Stomach smooth muscle (tissue), 2 donors: Measurements from ENCODE around the gene ATP5ME.
"Not testable (repeated sequence)": the region's sequence is repeated elsewhere in the genome, so short reads cannot be mapped to it uniquely, and the experiment has no call there.

Source experiments
- H3K27ac ChIP-seq: one replicate; pipeline ENCODE4 v1.7.0; 2013; ENCODE audit warnings: mild to moderate bottlenecking, low read length, inconsistent platforms
- H3K27me3 ChIP-seq, 2 donors: one replicate each; pipeline ENCODE4 v1.7.0; 2013; ENCODE audit warnings: low read length in 2 of 2; ENCODE audit not compliant: insufficient read depth in 2 of 2, control insufficient read depth in 1 of 2
- H3K36me3 ChIP-seq, 2 donors: one replicate each; pipeline ENCODE4 v1.7.0; 2013; ENCODE audit warnings: low read length in 2 of 2; ENCODE audit not compliant: control insufficient read depth in 2 of 2, insufficient read depth in 2 of 2
- H3K4me1 ChIP-seq: one replicate; pipeline ENCODE4 v1.7.0; 2013; ENCODE audit warnings: low read length; ENCODE audit not compliant: control insufficient read depth, insufficient read depth
- H3K4me3 ChIP-seq, 2 donors: one replicate each; pipeline ENCODE4 v1.7.0; 2013; ENCODE audit warnings: low read length in 2 of 2
- H3K9ac ChIP-seq, 2 donors: one replicate each; pipeline ENCODE4 v1.7.0; 2013; ENCODE audit warnings: low read length in 2 of 2, mild to moderate bottlenecking in 1 of 2
- H3K9me3 ChIP-seq, 2 donors: one replicate each; pipeline ENCODE4 v1.7.0; 2013; ENCODE audit warnings: low read length in 2 of 2; ENCODE audit not compliant: control insufficient read depth in 2 of 2
- donor health status: healthy.
- donor health status: Pancreatic carcinoma.

The ATP5ME gene

GRCh38 chr4:704198-704891, 30.3 kb upstream of the ATP5ME start:
- H3K9ac ChIP-seq, result no peak overlapping the region
- H3K36me3 ChIP-seq, result no peaks in the 10 kb centered on the region
- H3K4me1 ChIP-seq, result peaks cover 26% of the 10 kb centered on the region
- no peak overlapping the region for H3K4me3 ChIP-seq
- no peak overlapping the region for H3K27ac ChIP-seq
- no peaks in the 10 kb centered on the region for H3K27me3 ChIP-seq
- H3K9me3 ChIP-seq, result no peaks in the 10 kb centered on the region

- H3K27ac ChIP-seq, result no peak overlapping the region
- no peak overlapping the region for H3K9ac ChIP-seq
- no peaks in the 10 kb centered on the region for H3K27me3 ChIP-seq
- H3K9me3 ChIP-seq, result no peaks in the 10 kb centered on the region
- no peak overlapping the region for H3K4me3 ChIP-seq
- H3K36me3 ChIP-seq, result no peaks in the 10 kb centered on the region
- peaks cover 24% of the 10 kb centered on the region for H3K4me1 ChIP-seq
Measured at GRCh38 chr4:703336-704197, 29.5 kb upstream of the ATP5ME start.

GRCh38 chr4:702618-703048, 28.6 kb upstream of the ATP5ME start:
- Histone ChIP-seq H3K36me3 (no peaks in the 10 kb centered on the region), H3K9me3 (no peaks in the 10 kb centered on the region), H3K4me1 (peaks cover 17% of the 10 kb centered on the region), H3K4me3 (no peak overlapping the region), H3K9ac (no peak overlapping the region), H3K27ac (no peak overlapping the region), H3K27me3 (no peaks in the 10 kb centered on the region)

GRCh38 chr4:700587-701264, 26.6 kb upstream of the ATP5ME start:
- Histone ChIP-seq H3K4me3 (no peak overlapping the region), H3K27ac (no peak overlapping the region), H3K36me3 (no peaks in the 10 kb centered on the region), H3K27me3 (no peaks in the 10 kb centered on the region), H3K9ac (no peak overlapping the region), H3K9me3 (no peaks in the 10 kb centered on the region), H3K4me1 (peaks cover 5% of the 10 kb centered on the region)

GRCh38 chr4:699816-700580, 25.9 kb upstream of the ATP5ME start:
- no peaks in the 10 kb centered on the region for H3K9me3 ChIP-seq
- no peak overlapping the region for H3K4me3 ChIP-seq
- peaks cover under 1% of the 10 kb centered on the region for H3K4me1 ChIP-seq
- H3K27me3 ChIP-seq, result no peaks in the 10 kb centered on the region
- no peak overlapping the region for H3K9ac ChIP-seq
- no peak overlapping the region for H3K27ac ChIP-seq
- H3K36me3 ChIP-seq, result no peaks in the 10 kb centered on the region

- H3K36me3 ChIP-seq, H3K4me3 ChIP-seq, H3K27ac ChIP-seq, H3K9ac ChIP-seq, H3K4me1 ChIP-seq, H3K27me3 ChIP-seq, H3K9me3 ChIP-seq: not testable (repeated sequence)
Measured at GRCh38 chr4:694341-694940, 20.4 kb upstream of the ATP5ME start.

GRCh38 chr4:692771-693554, 18.9 kb upstream of the ATP5ME start:
- Histone ChIP-seq H3K4me3 (no peak overlapping the region), H3K27me3 (peaks cover 3 to 12% of the 10 kb centered on the region in 2 donors), H3K27ac (no peak overlapping the region), H3K4me1 (peaks cover 15% of the 10 kb centered on the region), H3K36me3 (no peaks in the 10 kb centered on the region), H3K9ac (no peak overlapping the region), H3K9me3 (no peaks in the 10 kb centered on the region)

GRCh38 chr4:689723-690122, 15.6 kb upstream of the ATP5ME start:
- peaks cover 3 to 12% of the 10 kb centered on the region in 2 donors for H3K27me3 ChIP-seq
- H3K9ac ChIP-seq, result no peak overlapping the region
- H3K27ac ChIP-seq, result no peak overlapping the region
- H3K36me3 ChIP-seq, result no peaks in the 10 kb centered on the region
- H3K9me3 ChIP-seq, result no peaks in the 10 kb centered on the region
- H3K4me1 ChIP-seq, result peaks cover 28% of the 10 kb centered on the region
- H3K4me3 ChIP-seq, result peak overlapping the region in 1 of 2 donors; percentile 54

- peaks cover 28% of the 10 kb centered on the region for H3K4me1 ChIP-seq
- H3K36me3 ChIP-seq, result no peaks in the 10 kb centered on the region
- peaks cover 3 to 12% of the 10 kb centered on the region in 2 donors for H3K27me3 ChIP-seq
- H3K9me3 ChIP-seq, result no peaks in the 10 kb centered on the region
- H3K4me3 ChIP-seq, result peak within 1 kb of the TSS; percentile 16 to 54
- H3K27ac ChIP-seq, result peak within 1 kb of the TSS; percentile 31
- peak within 1 kb of the TSS in 1 of 2 donors; percentile 38 for H3K9ac ChIP-seq
Measured at GRCh38 chr4:688854-689681, 15.0 kb upstream of the ATP5ME start, which contains the start of gene SLC49A3. SLC49A3 (minus strand) TSS chr4:689151; CDS start chr4:689127, 24 bp downstream.
